Measurements from ENCODE around the gene MBD5.

Gene MBD5

GRCh38 chr2:148402786-148403185, 381.9 kb downstream of the MBD5 start:
- Histone ChIP-seq H3K4ac (ENCODE audit: low read depth, low read length) (no peak overlapping the region), H2AFZ (ENCODE audit: insufficient read depth, low read length, poor library complexity) (no peak overlapping the region), H2BK12ac (ENCODE audit: low read length) (no peak overlapping the region), H4K12ac (ENCODE audit: low read depth, low read length) (no peak overlapping the region), H3K4me1 (ENCODE audit: control insufficient read depth in 1 of 2, insufficient read depth in 2 of 2, low read length in 2 of 2) (no peaks in the 10 kb centered on the region), H4K8ac (ENCODE audit: low read depth, low read length) (no peak overlapping the region), H3K4me3 (ENCODE audit: low read depth, low read length) (no peak overlapping the region), H2AK5ac (ENCODE audit: low read length) (no peak overlapping the region), H3K36me3 (ENCODE audit: control insufficient read depth in 1 of 2, insufficient read depth in 2 of 2, low read length in 2 of 2) (no peaks in the 10 kb centered on the region), H3K9ac (ENCODE audit: low read length) (no peak overlapping the region), H3K9me3 (ENCODE audit: insufficient read depth, low read depth, low read length) (no peaks in the 10 kb centered on the region), H3K27me3 (ENCODE audit: insufficient read depth, low read length) (no peaks in the 10 kb centered on the region), H3K27ac (ENCODE audit: low read depth, low read length) (no peak overlapping the region), H3K4me2 (ENCODE audit: low read length) (no peak overlapping the region), H2BK5ac (ENCODE audit: low read depth, low read length, poor library complexity) (no peak overlapping the region), H3K14ac (ENCODE audit: low read length) (no peak overlapping the region), H2BK120ac (ENCODE audit: insufficient read depth, low read length, poor library complexity) (no peak overlapping the region), H4K91ac (ENCODE audit: low read depth, low read length) (no peak overlapping the region), H3K79me1 (ENCODE audit: low read length) (no peaks in the 10 kb centered on the region), H3K18ac (ENCODE audit: low read length) (no peak overlapping the region), H3K23ac (ENCODE audit: low read length) (no peak overlapping the region), H3K79me2 (ENCODE audit: control insufficient read depth, insufficient read depth, low read length, poor library complexity) (no peaks in the 10 kb centered on the region)
- DNase-seq, result no peak
- WGBS (ENCODE audit: extremely low coverage, insufficient coverage, insufficient read length), result no CpG with 5 or more reads among the region's 1 CpG

- H2AK5ac ChIP-seq (ENCODE audit: low read length), result no peak overlapping the region
- no peak overlapping the region for H3K18ac ChIP-seq (ENCODE audit: low read length)
- H4K12ac ChIP-seq (ENCODE audit: low read depth, low read length), result no peak overlapping the region
- no peaks in the 10 kb centered on the region for H3K79me1 ChIP-seq (ENCODE audit: low read length)
- H2BK12ac ChIP-seq (ENCODE audit: low read length), result no peak overlapping the region
- H3K79me2 ChIP-seq (ENCODE audit: control insufficient read depth, insufficient read depth, low read length, poor library complexity), result no peaks in the 10 kb centered on the region
- no peak overlapping the region for H3K27ac ChIP-seq (ENCODE audit: low read depth, low read length)
- no peak overlapping the region for H3K9ac ChIP-seq (ENCODE audit: low read length)
- H3K9me3 ChIP-seq (ENCODE audit: insufficient read depth, low read depth, low read length), result no peaks in the 10 kb centered on the region
- no peaks in the 10 kb centered on the region for H3K27me3 ChIP-seq (ENCODE audit: insufficient read depth, low read length)
- DNase-seq, result no peak
- H3K4me2 ChIP-seq (ENCODE audit: low read length), result no peak overlapping the region
- no peaks in the 10 kb centered on the region for H3K36me3 ChIP-seq (ENCODE audit: control insufficient read depth in 1 of 2, insufficient read depth in 2 of 2, low read length in 2 of 2)
- H4K8ac ChIP-seq (ENCODE audit: low read depth, low read length), result no peak overlapping the region
- no peaks in the 10 kb centered on the region for H3K4me1 ChIP-seq (ENCODE audit: control insufficient read depth in 1 of 2, insufficient read depth in 2 of 2, low read length in 2 of 2)
- no peak overlapping the region for H2BK120ac ChIP-seq (ENCODE audit: insufficient read depth, low read length, poor library complexity)
- no peak overlapping the region for H3K4me3 ChIP-seq (ENCODE audit: low read depth, low read length)
- H3K23ac ChIP-seq (ENCODE audit: low read length), result no peak overlapping the region
- H3K14ac ChIP-seq (ENCODE audit: low read length), result no peak overlapping the region
- no peak overlapping the region for H3K4ac ChIP-seq (ENCODE audit: low read depth, low read length)
- WGBS (ENCODE audit: extremely low coverage, insufficient coverage, insufficient read length), result no CpG with 5 or more reads among the region's 1 CpG
- H2BK5ac ChIP-seq (ENCODE audit: low read depth, low read length, poor library complexity), result no peak overlapping the region
- H4K91ac ChIP-seq (ENCODE audit: low read depth, low read length), result no peak overlapping the region
- no peak overlapping the region for H2AFZ ChIP-seq (ENCODE audit: insufficient read depth, low read length, poor library complexity)
Measured at GRCh38 chr2:148410899-148411298, 390.0 kb downstream of the MBD5 start.

- Histone ChIP-seq H3K4ac (ENCODE audit: low read depth, low read length) (no peak overlapping the region), H3K4me2 (ENCODE audit: low read length) (no peak overlapping the region), H3K27me3 (ENCODE audit: insufficient read depth, low read length) (no peaks in the 10 kb centered on the region), H3K9ac (ENCODE audit: low read length) (no peak overlapping the region), H3K36me3 (ENCODE audit: control insufficient read depth in 1 of 2, insufficient read depth in 2 of 2, low read length in 2 of 2) (no peaks in the 10 kb centered on the region), H3K23ac (ENCODE audit: low read length) (no peak overlapping the region), H4K8ac (ENCODE audit: low read depth, low read length) (no peak overlapping the region), H3K9me3 (ENCODE audit: insufficient read depth, low read depth, low read length) (peaks cover 3% of the 10 kb centered on the region), H3K79me1 (ENCODE audit: low read length) (no peaks in the 10 kb centered on the region), H2BK120ac (ENCODE audit: insufficient read depth, low read length, poor library complexity) (no peak overlapping the region), H2BK12ac (ENCODE audit: low read length) (no peak overlapping the region), H4K91ac (ENCODE audit: low read depth, low read length) (no peak overlapping the region), H3K4me1 (ENCODE audit: control insufficient read depth in 1 of 2, insufficient read depth in 2 of 2, low read length in 2 of 2) (no peaks in the 10 kb centered on the region), H2AFZ (ENCODE audit: insufficient read depth, low read length, poor library complexity) (no peak overlapping the region), H3K18ac (ENCODE audit: low read length) (no peak overlapping the region), H4K12ac (ENCODE audit: low read depth, low read length) (no peak overlapping the region), H3K4me3 (ENCODE audit: low read depth, low read length) (no peak overlapping the region), H3K27ac (ENCODE audit: low read depth, low read length) (no peak overlapping the region), H2BK5ac (ENCODE audit: low read depth, low read length, poor library complexity) (no peak overlapping the region), H2AK5ac (ENCODE audit: low read length) (no peak overlapping the region), H3K79me2 (ENCODE audit: control insufficient read depth, insufficient read depth, low read length, poor library complexity) (no peaks in the 10 kb centered on the region), H3K14ac (ENCODE audit: low read length) (no peak overlapping the region)
- DNase-seq, result no peak
- WGBS (ENCODE audit: extremely low coverage, insufficient coverage, insufficient read length), result no CpG with 5 or more reads among the region's 1 CpG
Measured at GRCh38 chr2:148416248-148416647, 395.4 kb downstream of the MBD5 start.

GRCh38 chr2:148430101-148430500, 409.2 kb downstream of the MBD5 start:
- Histone ChIP-seq H4K91ac (ENCODE audit: low read depth, low read length) (no peak overlapping the region), H2BK120ac (ENCODE audit: insufficient read depth, low read length, poor library complexity) (no peak overlapping the region), H3K4me3 (ENCODE audit: low read depth, low read length) (no peak overlapping the region), H3K23ac (ENCODE audit: low read length) (no peak overlapping the region), H3K9ac (ENCODE audit: low read length) (no peak overlapping the region), H2BK12ac (ENCODE audit: low read length) (no peak overlapping the region), H4K12ac (ENCODE audit: low read depth, low read length) (no peak overlapping the region), H2BK5ac (ENCODE audit: low read depth, low read length, poor library complexity) (no peak overlapping the region), H3K18ac (ENCODE audit: low read length) (no peak overlapping the region), H3K27ac (ENCODE audit: low read depth, low read length) (no peak overlapping the region), H3K4me2 (ENCODE audit: low read length) (no peak overlapping the region), H3K14ac (ENCODE audit: low read length) (no peak overlapping the region), H3K9me3 (ENCODE audit: insufficient read depth, low read depth, low read length) (no peaks in the 10 kb centered on the region), H3K4me1 (ENCODE audit: control insufficient read depth in 1 of 2, insufficient read depth in 2 of 2, low read length in 2 of 2) (no peaks in the 10 kb centered on the region), H3K36me3 (ENCODE audit: control insufficient read depth in 1 of 2, insufficient read depth in 2 of 2, low read length in 2 of 2) (no peaks in the 10 kb centered on the region), H4K8ac (ENCODE audit: low read depth, low read length) (no peak overlapping the region), H3K4ac (ENCODE audit: low read depth, low read length) (no peak overlapping the region), H3K79me1 (ENCODE audit: low read length) (no peaks in the 10 kb centered on the region), H3K79me2 (ENCODE audit: control insufficient read depth, insufficient read depth, low read length, poor library complexity) (no peaks in the 10 kb centered on the region), H2AK5ac (ENCODE audit: low read length) (no peak overlapping the region), H2AFZ (ENCODE audit: insufficient read depth, low read length, poor library complexity) (no peak overlapping the region), H3K27me3 (ENCODE audit: insufficient read depth, low read length) (no peaks in the 10 kb centered on the region)
- DNase-seq, result no peak
- WGBS (ENCODE audit: extremely low coverage, insufficient coverage, insufficient read length), result no CpG with 5 or more reads among the region's 1 CpG
